H4 (cell line): ENCODE data around the gene WDR4. TPM values are rescaled to one million over a fixed set of nuclear protein-coding genes. Genes with fewer than 3 reads are reported as not detected.
A peak's percentile ranks its signal among the peaks of the same experiment; 100 is the strongest.
"Not testable (repeated sequence)": the region's sequence is repeated elsewhere in the genome, so short reads cannot be mapped to it uniquely, and the experiment has no call there.

Experiments used
- DNase-seq: peaks from one replicate; pipeline ENCODE4 v3.0.0-alpha.2; 2015; ENCODE audit warnings: low spot score
- total RNA-seq: library from RNA; depleted of rRNA; stranded (reverse); fragments of >200 nt; shearing (Covaris generic); gene quantifications from 2 replicates; pipeline ENCODE4 v1.2.3, GENCODE V29; 2014; rRNA removed

The WDR4 gene
- total RNA-seq, 1 experiment from 2014 or later: 7.1 TPM

- no peak for DNase-seq
These were observed 59.3 kb downstream of the WDR4 start for GRCh38 chr21:42819861-42820615.

DNA sequence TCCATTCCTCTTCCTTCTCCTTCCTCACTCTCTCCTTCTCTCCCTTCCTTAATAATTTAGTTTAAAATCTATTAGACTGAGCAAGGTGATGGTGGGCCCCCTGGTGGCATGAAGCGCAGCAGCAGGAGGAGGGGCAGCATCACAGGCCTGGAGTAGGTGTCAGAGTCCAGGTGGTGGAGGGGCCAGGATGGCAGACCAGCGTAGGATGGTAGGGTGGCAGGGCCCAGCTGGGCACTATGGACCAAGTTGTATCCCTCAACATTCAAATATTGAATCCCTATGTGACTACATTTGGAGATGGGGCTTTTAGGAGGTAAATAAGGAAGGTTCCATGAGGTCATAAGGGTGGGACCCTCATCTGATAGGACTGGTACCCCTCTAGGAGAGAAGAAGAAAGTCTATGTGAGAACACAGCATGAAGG is 61.0 kb downstream of the WDR4 start:
- peak; percentile 55 for DNase-seq

- no peak for DNase-seq
These were observed 64.1 kb downstream of the WDR4 start for GRCh38 chr21:42815217-42815616.

DNA sequence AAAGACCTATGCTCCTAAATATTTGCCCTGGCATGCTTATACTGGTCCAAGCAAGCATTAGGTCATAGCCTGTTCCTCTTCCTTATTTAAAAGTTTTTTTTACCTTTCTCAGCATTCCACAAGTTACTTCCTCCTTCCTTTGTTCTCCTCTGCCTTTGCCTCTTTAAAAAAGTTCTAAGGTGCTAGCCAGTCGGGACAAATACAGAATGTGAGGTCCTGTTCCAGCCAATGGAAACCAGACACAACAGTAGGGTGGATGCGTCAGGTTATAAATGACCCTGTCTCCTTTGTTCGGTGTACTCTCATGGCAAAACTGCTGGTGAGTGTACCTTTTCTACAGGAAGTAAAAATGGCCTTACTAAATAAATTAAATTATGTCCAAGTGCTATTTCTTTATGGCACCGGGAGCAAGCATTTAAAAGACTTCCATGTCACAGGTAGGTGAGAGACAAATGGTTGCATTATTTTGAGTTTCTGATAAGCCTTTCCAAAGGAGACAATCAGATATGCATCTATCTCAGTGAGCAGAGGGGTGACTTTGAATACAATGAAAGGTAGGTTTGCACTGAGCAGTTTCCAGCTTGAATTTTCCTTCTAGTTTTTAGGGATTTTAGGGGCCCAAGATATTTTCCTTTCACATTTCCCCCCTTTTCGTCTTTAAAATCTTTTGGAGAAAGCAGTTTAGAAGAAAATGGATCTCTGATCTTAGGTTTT is 66.7 kb downstream of the WDR4 start:
- not testable (repeated sequence) for DNase-seq

GRCh38 chr21:42811960-42812359 is 67.4 kb downstream of the WDR4 start:
- no peak for DNase-seq

DNA sequence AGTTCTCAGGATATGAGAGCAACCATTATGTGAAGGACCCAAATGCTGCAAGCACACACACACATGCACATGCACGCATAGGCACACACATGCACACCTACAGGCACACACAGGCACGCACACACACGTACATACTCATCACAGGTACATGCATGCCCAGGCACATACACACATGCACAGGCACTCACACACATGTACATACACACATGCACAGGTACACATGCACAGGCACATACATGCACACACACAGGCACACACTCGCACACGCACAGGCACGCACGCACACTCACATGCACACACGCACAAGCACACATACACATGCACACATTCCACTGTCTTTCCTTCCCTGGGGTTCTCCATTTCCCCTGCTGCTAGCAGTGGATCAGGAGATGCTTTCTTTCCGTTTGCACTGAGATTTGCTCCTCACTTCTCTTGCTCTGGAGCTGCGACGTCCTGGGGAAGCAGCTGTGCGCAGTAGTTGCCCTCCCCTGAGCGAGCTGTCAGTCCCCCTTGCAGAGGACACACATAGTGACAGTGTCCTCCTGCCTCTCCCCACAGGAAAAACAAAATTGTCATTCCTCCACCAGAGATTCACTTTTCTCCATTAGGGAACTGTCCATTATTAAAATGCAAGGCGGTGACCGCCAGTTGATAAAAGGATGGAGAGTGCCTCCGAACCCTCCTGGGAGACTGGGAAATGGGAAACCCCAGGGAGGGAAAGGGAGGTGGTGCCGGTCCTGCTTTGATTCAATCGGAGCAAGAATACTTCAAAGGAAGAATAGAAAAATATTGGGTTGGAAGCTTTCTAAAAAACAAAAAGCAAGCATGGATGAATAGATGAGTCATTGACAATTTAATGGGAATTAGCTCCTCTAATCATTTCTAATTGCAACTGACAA is 69.5 kb downstream of the WDR4 start:
- no peak for DNase-seq

DNA sequence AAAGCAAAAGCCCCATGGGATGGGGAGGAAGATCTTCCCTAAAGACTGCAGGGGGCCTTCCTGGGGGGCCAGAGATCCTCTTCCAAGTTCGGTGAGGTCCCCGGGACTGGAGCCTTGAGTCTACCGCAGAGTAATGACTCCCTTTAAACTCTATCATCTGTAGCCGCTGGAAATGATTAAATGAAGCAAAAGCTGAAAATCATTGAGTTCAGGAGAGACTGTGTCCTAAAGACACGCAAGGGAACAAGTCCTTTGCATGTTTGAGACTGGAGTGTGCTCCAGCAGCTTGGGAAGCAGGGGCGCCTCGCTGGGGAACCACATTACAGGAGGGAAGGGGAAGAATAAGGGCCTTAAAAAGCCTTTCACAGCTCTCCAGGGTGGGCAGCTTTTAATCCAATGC is 70.2 kb downstream of the WDR4 start:
- DNase-seq: no peak

DNA sequence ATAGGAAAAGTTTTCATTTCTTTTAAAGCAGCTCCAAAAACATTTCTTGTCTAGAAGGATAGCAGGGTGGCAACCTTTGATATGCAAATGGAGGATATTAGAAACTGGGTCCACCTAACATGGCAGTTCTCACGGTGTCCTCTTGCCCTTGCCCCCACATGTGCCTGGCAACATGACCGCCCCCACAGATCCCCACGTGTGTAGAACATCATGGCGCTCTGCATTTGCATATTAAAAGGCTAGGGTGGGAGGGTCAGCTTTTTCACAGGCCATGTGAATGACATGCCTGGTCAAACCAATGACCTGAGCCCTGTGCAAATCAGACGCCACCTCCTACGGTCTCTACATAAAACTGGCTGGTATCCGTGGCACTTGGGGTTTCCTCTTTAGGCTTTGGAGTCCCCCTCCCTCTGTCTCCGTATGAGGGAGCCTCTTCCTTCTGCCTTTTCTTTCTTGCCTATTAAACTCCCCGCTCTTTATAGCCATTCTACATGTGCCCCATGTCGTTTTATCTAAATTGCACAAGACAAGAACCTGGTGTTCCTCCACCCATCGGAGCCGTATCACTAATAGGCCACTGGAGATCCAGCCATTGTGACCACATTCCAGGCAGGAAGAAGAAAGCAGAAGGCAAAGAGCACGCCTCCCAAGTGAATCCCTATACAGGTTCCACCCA is 71.3 kb downstream of the WDR4 start:
- DNase-seq: no peak

- not testable (repeated sequence) for DNase-seq
These were observed 71.9 kb downstream of the WDR4 start for GRCh38 chr21:42807293-42807895.

- DNase-seq: no peak
These were observed 72.7 kb downstream of the WDR4 start for GRCh38 chr21:42806509-42807140.

DNA sequence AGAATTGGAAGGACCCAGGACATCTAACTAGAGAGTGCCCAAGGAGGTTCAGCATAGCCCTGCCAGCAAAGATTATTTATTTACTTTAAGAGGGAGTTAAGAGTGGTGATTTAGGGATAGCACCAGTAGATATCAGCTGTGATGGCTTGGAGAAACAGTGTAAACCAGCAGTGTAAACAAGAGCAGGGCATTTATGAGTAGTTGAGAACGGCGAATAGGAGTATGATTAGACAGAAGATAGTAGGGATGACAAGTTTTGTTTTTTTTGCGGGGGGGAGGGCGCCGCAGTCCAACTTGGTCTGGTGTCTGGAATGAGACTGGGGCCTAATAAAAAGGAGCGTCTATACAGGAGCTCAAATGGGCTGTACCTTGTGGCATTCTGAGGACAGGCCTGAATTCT is 77.7 kb downstream of the WDR4 start:
- DNase-seq: not testable (repeated sequence)

- no peak for DNase-seq
These were observed 79.4 kb downstream of the WDR4 start for GRCh38 chr21:42799948-42800347.

DNA sequence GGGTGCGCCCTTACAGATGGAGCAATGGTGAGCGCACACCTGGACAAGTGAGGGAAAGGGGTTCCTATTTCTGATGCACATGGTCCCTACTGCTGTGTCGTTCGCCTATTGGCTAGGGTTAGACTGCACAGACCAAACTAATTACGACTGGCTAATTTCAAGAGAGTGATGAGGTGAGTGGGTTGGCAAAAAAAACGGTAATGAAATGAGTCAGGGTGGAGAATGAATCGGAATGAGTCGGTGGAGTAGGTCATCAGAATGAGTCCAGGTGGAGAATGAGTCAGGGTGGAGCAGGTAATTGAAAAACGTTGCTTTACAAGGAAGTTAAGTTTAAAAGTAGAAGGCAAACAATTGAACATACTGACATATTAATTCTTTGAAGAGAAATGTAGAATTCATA is 79.8 kb downstream of the WDR4 start:
- DNase-seq: no peak

Other genes with a start within 250 kb of the WDR4 start
- gene PDE9A, start 225.9 kb downstream of the WDR4 start, total RNA-seq: 2.7 and 6.4 TPM in 2 replicates
- gene NDUFV3, start 13.8 kb upstream of the WDR4 start, total RNA-seq: 40.9 and 44.0 TPM in 2 replicates
- gene ERVH48-1, start 46.1 kb upstream of the WDR4 start, total RNA-seq: not detected in 2 replicates
- gene PKNOX1, start 95.0 kb upstream of the WDR4 start, total RNA-seq: 31.4 and 37.9 TPM in 2 replicates
- gene CBS, start 196.3 kb upstream of the WDR4 start, total RNA-seq: 21.6 and 25.5 TPM in 2 replicates
- gene U2AF1, start 228.0 kb upstream of the WDR4 start, total RNA-seq: 31.4 and 36.9 TPM in 2 replicates